Pericardium fibroblast (primary cell): ENCODE measurements around the gene UFSP2. TPM values are rescaled to one million over a fixed set of nuclear protein-coding genes. Genes with fewer than 3 reads are reported as not detected.

Experiments used
- total RNA-seq: library from RNA; depleted of rRNA; stranded (reverse); fragments of >200 nt; gene quantifications from 2 replicates; pipeline ENCODE4 v1.2.3, GENCODE V29; 2015

The UFSP2 gene, protein sequence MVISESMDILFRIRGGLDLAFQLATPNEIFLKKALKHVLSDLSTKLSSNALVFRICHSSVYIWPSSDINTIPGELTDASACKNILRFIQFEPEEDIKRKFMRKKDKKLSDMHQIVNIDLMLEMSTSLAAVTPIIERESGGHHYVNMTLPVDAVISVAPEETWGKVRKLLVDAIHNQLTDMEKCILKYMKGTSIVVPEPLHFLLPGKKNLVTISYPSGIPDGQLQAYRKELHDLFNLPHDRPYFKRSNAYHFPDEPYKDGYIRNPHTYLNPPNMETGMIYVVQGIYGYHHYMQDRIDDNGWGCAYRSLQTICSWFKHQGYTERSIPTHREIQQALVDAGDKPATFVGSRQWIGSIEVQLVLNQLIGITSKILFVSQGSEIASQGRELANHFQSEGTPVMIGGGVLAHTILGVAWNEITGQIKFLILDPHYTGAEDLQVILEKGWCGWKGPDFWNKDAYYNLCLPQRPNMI
- total RNA-seq = 24.9 and 34.0 TPM in 2 replicates

GRCh38 chr4:185425647-185426352, at the start of gene UFSP2:
TSS of gene UFSP2 (minus strand) at chr4:185425964. CDS start at chr4:185425868, 96 bp downstream.

DNA sequence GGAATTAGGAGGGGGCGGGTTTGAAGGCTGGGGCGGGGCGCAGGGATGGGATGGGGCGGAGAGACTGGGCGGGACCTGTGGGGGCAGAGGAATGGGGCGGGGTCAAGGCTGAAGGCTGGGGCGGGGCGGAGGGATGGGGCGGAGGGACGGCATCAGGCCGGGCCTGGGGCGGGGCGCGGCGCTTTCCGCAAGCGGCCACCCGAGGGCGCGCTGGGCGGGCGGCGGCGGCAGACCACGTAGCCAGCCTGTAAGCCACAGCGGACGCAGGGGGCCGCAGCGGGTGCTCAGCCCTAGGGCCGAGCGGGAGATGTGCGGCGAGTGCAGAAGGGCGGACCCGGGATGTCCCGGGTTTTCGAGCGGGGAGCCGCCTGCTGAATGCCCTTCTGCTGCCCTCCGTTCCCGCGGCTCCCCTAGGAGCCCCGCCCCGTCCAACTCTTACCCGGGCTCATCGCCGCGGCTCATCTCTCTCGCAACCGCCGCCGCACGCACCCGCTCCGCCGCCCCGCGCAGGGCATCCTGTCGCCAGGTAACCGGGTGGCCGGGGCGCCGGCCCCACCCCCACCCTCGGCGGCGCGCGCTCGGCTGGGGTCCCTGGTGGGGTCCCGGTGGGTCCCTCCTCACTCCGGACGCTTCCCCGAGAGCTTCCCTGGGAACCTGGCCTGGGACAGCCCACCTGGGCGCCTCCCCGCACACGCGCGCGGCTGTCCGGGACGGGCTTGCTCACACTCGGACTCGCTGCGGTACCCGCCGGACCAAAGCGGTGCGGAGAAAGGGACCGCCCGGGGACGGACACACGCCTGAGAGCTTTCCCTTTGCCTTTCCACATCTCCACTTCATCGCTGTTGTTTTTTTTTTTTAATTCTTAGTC, 45.7 kb upstream of the UFSP2 start, which contains the start of gene CCDC110:
Gene CCDC110, minus strand, starts transcription at position 499 of the 868 bp plus-strand sequence. Its CDS starts 50 bp downstream, at position 449.

GRCh38 chr4:185396724-185397385, 28.9 kb downstream of the UFSP2 start, which contains the start of gene ANKRD37:
TSS of gene ANKRD37 (plus strand) at chr4:185396841. CDS start at chr4:185396924, 83 bp downstream.

GRCh38 chr4:185395238-185395955, 30.4 kb downstream of the UFSP2 start, which contains the start of gene LRP2BP:
TSS of gene LRP2BP (minus strand) at chr4:185395924. CDS start at chr4:185378186, 17,738 bp downstream.

Other genes with a start within 250 kb of the UFSP2 start
- gene CFAP97, start 222.0 kb downstream of the UFSP2 start, total RNA-seq = 21.6 and 25.4 TPM in 2 replicates
- 17.9 and 22.6 TPM in 2 replicates for gene SNX25, start 216.4 kb downstream of the UFSP2 start, total RNA-seq
- under 0.01 TPM in 1 of 2 replicates, not detected in the other for gene LRP2BP, start 30.0 kb downstream of the UFSP2 start, total RNA-seq
- gene ANKRD37, start 29.1 kb downstream of the UFSP2 start, total RNA-seq = 13.4 and 14.4 TPM in 2 replicates
- 0.09 and 0.93 TPM in 2 replicates for gene CCDC110, start 45.8 kb upstream of the UFSP2 start, total RNA-seq
- gene PDLIM3, start 109.5 kb upstream of the UFSP2 start, total RNA-seq = 11.3 and 179 TPM in 2 replicates